Measurements from ENCODE around the gene ZNF513. TPM values are rescaled to one million over a fixed set of nuclear protein-coding genes. Genes with fewer than 3 reads are reported as not detected.
A peak's percentile ranks its signal among the peaks of the same experiment; 100 is the strongest.

ZNF513 gene
- total RNA-seq, 1 donor from 2014 or later = 6.7 TPM

- Histone ChIP-seq H3K36me3 (peaks cover 70% of the 10 kb centered on the region), H3K4me3 (peak overlapping the region; percentile 81), H3K27ac (replicated peaks) (no peak overlapping the region), H3K27me3 (ENCODE audit: low read depth) (no peaks in the 10 kb centered on the region), H3K4me1 (peaks cover 36% of the 10 kb centered on the region), H3K9me3 (replicated peaks) (no peaks in the 10 kb centered on the region)
- no peak for DNase-seq
- no peak for TF ChIP-seq CTCF (IDR thresholded peaks at IDR 0.05; ENCODE audit: borderline replicate concordance)
- intact Hi-C loops (cut with micrococcal nuclease) = no loop called here
These were observed 1.7 kb downstream of the ZNF513 start for GRCh38 chr2:27378809-27379290.

GRCh38 chr2:27378096-27378808 lies 2.3 kb downstream of the ZNF513 start:
- no peak for DNase-seq
- H3K27ac ChIP-seq (replicated peaks) = no peak overlapping the region
- intact Hi-C loops (cut with micrococcal nuclease) = no loop called here
- peaks cover 70% of the 10 kb centered on the region for H3K36me3 ChIP-seq
- H3K4me1 ChIP-seq = peaks cover 37% of the 10 kb centered on the region
- H3K4me3 ChIP-seq = no peak overlapping the region
- H3K27me3 ChIP-seq (ENCODE audit: low read depth) = no peaks in the 10 kb centered on the region
- no peaks in the 10 kb centered on the region for H3K9me3 ChIP-seq (replicated peaks)
- no peak for TF ChIP-seq CTCF (IDR thresholded peaks at IDR 0.05; ENCODE audit: borderline replicate concordance)

DNA sequence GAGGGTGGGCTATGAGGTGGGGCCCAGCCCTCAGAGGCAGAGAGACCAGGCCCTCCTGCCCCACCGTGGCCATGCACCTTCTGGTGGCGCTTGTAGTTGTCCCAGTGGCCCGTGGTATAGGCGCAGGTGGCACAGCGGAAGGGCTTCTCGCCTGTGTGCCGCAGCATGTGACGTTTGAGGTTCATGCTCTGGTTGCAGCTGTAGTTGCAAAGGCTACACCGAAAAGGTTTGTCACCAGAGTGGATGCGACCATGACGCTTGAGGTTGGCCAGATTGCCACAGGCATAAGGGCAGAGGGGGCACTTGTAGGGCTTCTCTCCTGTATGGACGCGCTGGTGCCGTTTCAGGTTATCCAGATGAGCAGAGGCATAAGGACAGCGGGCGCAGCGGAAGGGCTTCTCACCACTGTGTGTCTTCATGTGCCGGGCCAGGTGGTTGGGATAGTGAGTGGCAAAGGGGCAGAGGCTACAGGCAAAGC lies 2.9 kb downstream of the ZNF513 start:
- peaks cover 43% of the 10 kb centered on the region for H3K4me1 ChIP-seq
- no peak overlapping the region for H3K27ac ChIP-seq (replicated peaks)
- intact Hi-C loops (cut with micrococcal nuclease) = no loop called here
- H3K36me3 ChIP-seq = peaks cover 70% of the 10 kb centered on the region
- no peak for TF ChIP-seq CTCF (IDR thresholded peaks at IDR 0.05; ENCODE audit: borderline replicate concordance)
- no peak for DNase-seq
- H3K4me3 ChIP-seq = no peak overlapping the region
- H3K9me3 ChIP-seq (replicated peaks) = no peaks in the 10 kb centered on the region
- H3K27me3 ChIP-seq (ENCODE audit: low read depth) = no peaks in the 10 kb centered on the region

GRCh38 chr2:27376866-27377617 lies 3.5 kb downstream of the ZNF513 start:
- intact Hi-C loops (cut with micrococcal nuclease) = no loop called here

More at GRCh38 chr2:27376866-27377617, 3.5 kb downstream of the ZNF513 start:
- H3K27ac ChIP-seq (replicated peaks) = no peak overlapping the region
- no peak for DNase-seq
- no peaks in the 10 kb centered on the region for H3K9me3 ChIP-seq (replicated peaks)
- H3K27me3 ChIP-seq (ENCODE audit: low read depth) = no peaks in the 10 kb centered on the region
- H3K36me3 ChIP-seq = peaks cover 66% of the 10 kb centered on the region
- peaks cover 49% of the 10 kb centered on the region for H3K4me1 ChIP-seq
- no peak for TF ChIP-seq CTCF (IDR thresholded peaks at IDR 0.05; ENCODE audit: borderline replicate concordance)
- no peak overlapping the region for H3K4me3 ChIP-seq

All from left ventricle myocardium inferior (tissue), 1 donor.